OCI-LY7 (cell line): Measurements from ENCODE around the gene ARL10.

ENCODE experiments used
- EZH2phosphoT487 ChIP-seq: fragments of 200-600 bp; sonication (generic); IDR thresholded peaks from 2 replicates; pipeline ENCODE4 v1.6.1; 2018; ENCODE audit warnings: low read depth, borderline replicate concordance, mild to moderate bottlenecking, mixed run types, antibody characterized with exemption, low read length, moderate library complexity, mixed read lengths
- TF ChIP-seq, protein P1 (sequence below): fragments of 200-600 bp; sonication (generic); conservative IDR thresholded peaks from 2 replicates; pipeline ENCODE4 v1.5.1; 2014; ENCODE audit warnings: mild to moderate bottlenecking, antibody characterized with exemption, low read length, moderate library complexity, mixed read lengths

DNA sequence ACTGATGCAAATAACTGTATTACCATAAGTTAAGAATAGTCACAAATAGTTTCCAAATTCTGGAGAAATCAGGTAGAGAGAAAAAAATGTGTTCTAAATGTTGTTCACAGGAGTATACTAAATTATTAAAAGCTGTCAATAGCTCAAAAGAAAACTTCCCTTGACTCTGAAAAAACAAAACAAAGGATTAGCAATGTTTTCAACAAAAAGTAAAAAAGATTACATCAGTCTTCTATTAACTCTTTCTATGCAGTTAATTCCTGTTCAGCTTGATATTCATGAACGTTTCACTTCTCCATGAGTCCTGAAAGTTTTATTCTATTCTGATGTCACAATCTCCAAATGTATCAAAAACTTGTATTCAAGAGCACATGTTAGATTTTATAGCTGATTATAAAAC is 60.5 kb downstream of the ARL10 start:
- TF ChIP-seq, protein P1, sequence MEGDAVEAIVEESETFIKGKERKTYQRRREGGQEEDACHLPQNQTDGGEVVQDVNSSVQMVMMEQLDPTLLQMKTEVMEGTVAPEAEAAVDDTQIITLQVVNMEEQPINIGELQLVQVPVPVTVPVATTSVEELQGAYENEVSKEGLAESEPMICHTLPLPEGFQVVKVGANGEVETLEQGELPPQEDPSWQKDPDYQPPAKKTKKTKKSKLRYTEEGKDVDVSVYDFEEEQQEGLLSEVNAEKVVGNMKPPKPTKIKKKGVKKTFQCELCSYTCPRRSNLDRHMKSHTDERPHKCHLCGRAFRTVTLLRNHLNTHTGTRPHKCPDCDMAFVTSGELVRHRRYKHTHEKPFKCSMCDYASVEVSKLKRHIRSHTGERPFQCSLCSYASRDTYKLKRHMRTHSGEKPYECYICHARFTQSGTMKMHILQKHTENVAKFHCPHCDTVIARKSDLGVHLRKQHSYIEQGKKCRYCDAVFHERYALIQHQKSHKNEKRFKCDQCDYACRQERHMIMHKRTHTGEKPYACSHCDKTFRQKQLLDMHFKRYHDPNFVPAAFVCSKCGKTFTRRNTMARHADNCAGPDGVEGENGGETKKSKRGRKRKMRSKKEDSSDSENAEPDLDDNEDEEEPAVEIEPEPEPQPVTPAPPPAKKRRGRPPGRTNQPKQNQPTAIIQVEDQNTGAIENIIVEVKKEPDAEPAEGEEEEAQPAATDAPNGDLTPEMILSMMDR, result no peak
- no peak for TF ChIP-seq EZH2phosphoT487
